HCT116 (cell line): Measurements from ENCODE around the gene RIN3.

ENCODE experiments used
- CBX3 ChIP-seq: IDR thresholded peaks from 2 replicates; pipeline ENCODE4 v1.6.1; 2012; ENCODE audit warnings: low read depth
- CEBPB ChIP-seq: IDR thresholded peaks from 2 replicates; pipeline ENCODE4 v1.6.1; 2012; ENCODE audit warnings: low read depth
- EZH2 ChIP-seq: fragments of 200-600 bp; sonication (generic); IDR thresholded peaks from 2 replicates; pipeline ENCODE4 v1.6.1; 2017; ENCODE audit warnings: antibody characterized with exemption, mixed run types
- POLR2A ChIP-seq: IDR thresholded peaks from 2 replicates; pipeline ENCODE4 v1.7.0; 2011; ENCODE audit warnings: borderline replicate concordance; ENCODE audit not compliant: insufficient read depth, insufficient read length; ENCODE audit errors: extremely low read depth
- POLR2AphosphoS5 ChIP-seq: IDR thresholded peaks from 2 replicates; pipeline ENCODE4 v1.6.1; 2011; ENCODE audit warnings: mild to moderate bottlenecking, low read depth, low read length, moderate library complexity
- SP1 ChIP-seq: IDR thresholded peaks from 2 replicates; pipeline ENCODE4 v1.6.1; 2012; ENCODE audit warnings: low read depth
- TCF7L2 ChIP-seq: IDR thresholded peaks from 2 replicates; pipeline ENCODE4 v1.7.0; 2011; ENCODE audit warnings: borderline replicate concordance, inconsistent platforms; ENCODE audit not compliant: insufficient read depth, insufficient read length; ENCODE audit errors: extremely low read depth
- YY1 ChIP-seq: IDR thresholded peaks from 2 replicates; pipeline ENCODE4 v1.6.1; 2011; ENCODE audit warnings: low read length, low read depth, moderate library complexity, mild to moderate bottlenecking; ENCODE audit not compliant: insufficient replicate concordance; ENCODE audit errors: extremely low read depth
- ZFX ChIP-seq: fragments of 450-650 bp; IDR thresholded peaks from 2 replicates; pipeline ENCODE4 v1.6.1; 2017
- ZNF274 ChIP-seq: fragments of 200-500 bp; sonication (Bioruptor generic); IDR thresholded peaks from 2 replicates; pipeline ENCODE4 v1.6.1; 2014; ENCODE audit warnings: mild to moderate bottlenecking, low read depth, low read length, inconsistent platforms
- TF ChIP-seq, protein P1 (sequence below): IDR thresholded peaks from 2 replicates; pipeline ENCODE4 v1.6.1; 2012
- TF ChIP-seq, protein P2 (sequence below), 3 experiments: fragments of 200-600 bp in 1 of 3; sonication (generic) in 1 of 3; IDR thresholded peaks in 2 of 3; conservative IDR thresholded peaks in 1 of 3; 2 replicates each; pipeline ENCODE4 v1.5.1; 2012 to 2017; ENCODE audit warnings: low read depth in 2 of 3, low read length in 2 of 3, antibody characterized with exemption in 1 of 3, borderline replicate concordance in 1 of 3, control low read depth in 1 of 3, mild to moderate bottlenecking in 1 of 3, mixed read lengths in 1 of 3, mixed run types in 1 of 3, moderate library complexity in 1 of 3; ENCODE audit not compliant: insufficient read depth in 1 of 3
- TF ChIP-seq, protein P3 (sequence below): IDR thresholded peaks from 2 replicates; pipeline ENCODE4 v1.6.1; 2012
- TF ChIP-seq, protein P4 (sequence below): IDR thresholded peaks from 2 replicates; pipeline ENCODE4 v1.6.1; 2012; ENCODE audit warnings: low read depth

DNA sequence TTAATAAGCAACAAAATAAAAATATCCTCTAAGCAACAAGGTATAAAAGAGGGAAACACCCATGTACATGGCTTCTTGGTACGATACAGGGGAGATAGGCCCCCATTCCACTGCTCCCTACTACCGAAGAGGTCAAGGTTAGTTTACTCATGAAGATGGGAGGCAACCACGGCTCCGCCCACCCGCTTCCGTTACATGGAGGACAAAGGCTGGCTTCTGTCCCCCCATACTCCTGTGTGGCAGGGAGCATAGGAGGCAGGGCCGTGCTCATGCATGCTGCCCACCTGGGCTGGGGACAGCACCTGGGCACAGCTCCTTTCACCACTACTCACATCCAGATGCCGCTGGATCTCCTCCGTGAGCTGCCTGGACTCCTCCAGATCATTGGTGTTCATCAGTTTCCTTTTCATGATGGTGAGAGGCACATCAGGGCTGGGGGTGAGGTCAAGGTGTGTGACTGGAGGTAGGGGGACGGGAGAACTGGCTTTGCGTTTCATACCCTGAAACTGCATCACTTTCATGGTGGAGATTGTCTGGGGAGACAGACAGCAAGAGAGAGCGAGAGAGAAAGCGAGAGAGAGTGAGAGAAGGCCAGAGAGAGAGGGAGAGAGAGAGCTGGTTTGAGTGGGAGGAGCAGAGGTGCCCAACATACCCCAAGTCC is 195.9 kb downstream of the RIN3 start:
- no peak for TF ChIP-seq ZFX
- no peak for TF ChIP-seq EZH2
- no peak for TF ChIP-seq CBX3
- TF ChIP-seq YY1 = no peak
- TF ChIP-seq POLR2AphosphoS5 = no peak
- no peak for TF ChIP-seq ZNF274
- TF ChIP-seq, protein P1, sequence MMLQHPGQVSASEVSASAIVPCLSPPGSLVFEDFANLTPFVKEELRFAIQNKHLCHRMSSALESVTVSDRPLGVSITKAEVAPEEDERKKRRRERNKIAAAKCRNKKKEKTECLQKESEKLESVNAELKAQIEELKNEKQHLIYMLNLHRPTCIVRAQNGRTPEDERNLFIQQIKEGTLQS = no peak
- TF ChIP-seq, protein P2, sequence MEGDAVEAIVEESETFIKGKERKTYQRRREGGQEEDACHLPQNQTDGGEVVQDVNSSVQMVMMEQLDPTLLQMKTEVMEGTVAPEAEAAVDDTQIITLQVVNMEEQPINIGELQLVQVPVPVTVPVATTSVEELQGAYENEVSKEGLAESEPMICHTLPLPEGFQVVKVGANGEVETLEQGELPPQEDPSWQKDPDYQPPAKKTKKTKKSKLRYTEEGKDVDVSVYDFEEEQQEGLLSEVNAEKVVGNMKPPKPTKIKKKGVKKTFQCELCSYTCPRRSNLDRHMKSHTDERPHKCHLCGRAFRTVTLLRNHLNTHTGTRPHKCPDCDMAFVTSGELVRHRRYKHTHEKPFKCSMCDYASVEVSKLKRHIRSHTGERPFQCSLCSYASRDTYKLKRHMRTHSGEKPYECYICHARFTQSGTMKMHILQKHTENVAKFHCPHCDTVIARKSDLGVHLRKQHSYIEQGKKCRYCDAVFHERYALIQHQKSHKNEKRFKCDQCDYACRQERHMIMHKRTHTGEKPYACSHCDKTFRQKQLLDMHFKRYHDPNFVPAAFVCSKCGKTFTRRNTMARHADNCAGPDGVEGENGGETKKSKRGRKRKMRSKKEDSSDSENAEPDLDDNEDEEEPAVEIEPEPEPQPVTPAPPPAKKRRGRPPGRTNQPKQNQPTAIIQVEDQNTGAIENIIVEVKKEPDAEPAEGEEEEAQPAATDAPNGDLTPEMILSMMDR (IDR thresholded peaks at IDR 0.05 in 2 of 3, conservative IDR thresholded peaks at IDR 0.05 in 1 of 3; ENCODE audit: borderline replicate concordance in 1 of 3, insufficient read depth in 1 of 3, low read depth in 2 of 3, low read length in 2 of 3) = no peak
- TF ChIP-seq TCF7L2 = no peak
- no peak for TF ChIP-seq CEBPB
- TF ChIP-seq, protein P3, sequence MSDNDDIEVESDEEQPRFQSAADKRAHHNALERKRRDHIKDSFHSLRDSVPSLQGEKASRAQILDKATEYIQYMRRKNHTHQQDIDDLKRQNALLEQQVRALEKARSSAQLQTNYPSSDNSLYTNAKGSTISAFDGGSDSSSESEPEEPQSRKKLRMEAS = no peak
- no peak for TF ChIP-seq SP1
- TF ChIP-seq POLR2A = no peak
- TF ChIP-seq, protein P4, sequence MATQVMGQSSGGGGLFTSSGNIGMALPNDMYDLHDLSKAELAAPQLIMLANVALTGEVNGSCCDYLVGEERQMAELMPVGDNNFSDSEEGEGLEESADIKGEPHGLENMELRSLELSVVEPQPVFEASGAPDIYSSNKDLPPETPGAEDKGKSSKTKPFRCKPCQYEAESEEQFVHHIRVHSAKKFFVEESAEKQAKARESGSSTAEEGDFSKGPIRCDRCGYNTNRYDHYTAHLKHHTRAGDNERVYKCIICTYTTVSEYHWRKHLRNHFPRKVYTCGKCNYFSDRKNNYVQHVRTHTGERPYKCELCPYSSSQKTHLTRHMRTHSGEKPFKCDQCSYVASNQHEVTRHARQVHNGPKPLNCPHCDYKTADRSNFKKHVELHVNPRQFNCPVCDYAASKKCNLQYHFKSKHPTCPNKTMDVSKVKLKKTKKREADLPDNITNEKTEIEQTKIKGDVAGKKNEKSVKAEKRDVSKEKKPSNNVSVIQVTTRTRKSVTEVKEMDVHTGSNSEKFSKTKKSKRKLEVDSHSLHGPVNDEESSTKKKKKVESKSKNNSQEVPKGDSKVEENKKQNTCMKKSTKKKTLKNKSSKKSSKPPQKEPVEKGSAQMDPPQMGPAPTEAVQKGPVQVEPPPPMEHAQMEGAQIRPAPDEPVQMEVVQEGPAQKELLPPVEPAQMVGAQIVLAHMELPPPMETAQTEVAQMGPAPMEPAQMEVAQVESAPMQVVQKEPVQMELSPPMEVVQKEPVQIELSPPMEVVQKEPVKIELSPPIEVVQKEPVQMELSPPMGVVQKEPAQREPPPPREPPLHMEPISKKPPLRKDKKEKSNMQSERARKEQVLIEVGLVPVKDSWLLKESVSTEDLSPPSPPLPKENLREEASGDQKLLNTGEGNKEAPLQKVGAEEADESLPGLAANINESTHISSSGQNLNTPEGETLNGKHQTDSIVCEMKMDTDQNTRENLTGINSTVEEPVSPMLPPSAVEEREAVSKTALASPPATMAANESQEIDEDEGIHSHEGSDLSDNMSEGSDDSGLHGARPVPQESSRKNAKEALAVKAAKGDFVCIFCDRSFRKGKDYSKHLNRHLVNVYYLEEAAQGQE = no peak
